ENCODE results near the gene ADAMTS20.

- TF ChIP-seq CTCF (IDR thresholded peaks at IDR 0.05) (no peak), POLR2A (IDR thresholded peaks at IDR 0.05) (no peak)
Observed at GRCh38 chr12:43317156-43317555, 234.8 kb downstream of the ADAMTS20 start.
